ENCODE measurements around the gene F2RL1. TPM values are rescaled to one million over a fixed set of nuclear protein-coding genes. Genes with fewer than 3 reads are reported as not detected.
A peak's percentile ranks its signal among the peaks of the same experiment; 100 is the strongest.

Gene F2RL1
- total and polyA plus RNA-seq, 2 experiments from 2014 or later, result 15.3 to 32.1 TPM

DNA sequence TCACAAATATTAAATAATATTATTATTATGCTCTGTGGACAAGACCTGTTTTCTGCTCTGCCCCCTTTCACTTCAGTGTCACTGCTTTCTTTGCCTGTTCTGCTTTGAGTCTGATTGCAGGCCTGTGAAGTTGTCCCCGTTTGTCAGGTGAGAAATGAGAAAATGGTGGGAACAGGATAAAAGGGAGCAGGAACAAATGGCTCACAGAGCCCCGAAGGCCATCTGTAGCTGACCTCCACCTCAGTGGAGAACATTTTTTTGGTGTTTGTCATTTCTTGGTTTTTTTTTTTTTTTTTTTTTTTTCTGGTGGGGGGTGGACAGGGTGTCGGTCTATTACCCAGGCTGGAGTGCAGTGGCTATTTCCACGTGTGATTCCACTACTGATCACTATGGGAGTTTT lies 17.8 kb downstream of the F2RL1 start:
- Histone ChIP-seq H3K4me3 (no peak overlapping the region), H3K27me3 (ENCODE audit: insufficient read depth) (no peaks in the 10 kb centered on the region), H3K27ac (ENCODE audit: low read depth) (no peak overlapping the region), H3K4me1 (ENCODE audit: insufficient read depth) (no peaks in the 10 kb centered on the region), H3K4me2 (no peak overlapping the region), H3K9me2 (ENCODE audit: insufficient read depth) (peaks cover 5% of the 10 kb centered on the region; the same call in 1 of the 2 replicates), H4K20me1 (replicated peaks; ENCODE audit: insufficient read depth) (no peaks in the 10 kb centered on the region; the same call in 1 of the 2 replicates), H3F3A (replicated peaks; ENCODE audit: low read depth) (no peaks in the 10 kb centered on the region), H3K36me3 (ENCODE audit: insufficient read depth) (peaks cover 7% of the 10 kb centered on the region), H3K79me2 (replicated peaks; ENCODE audit: insufficient read depth) (peaks cover 4% of the 10 kb centered on the region; the same call in 1 of the 2 replicates), H2AFZ (no peak overlapping the region)
- no peak overlapping the region for H3K4me3 Mint-ChIP-seq
- H3K9me3 Mint-ChIP-seq, result no peaks in the 10 kb centered on the region
- H3K4me1 Mint-ChIP-seq, result peaks cover 14% of the 10 kb centered on the region; the same call in 2 of the 3 replicates
- peaks cover 19% of the 10 kb centered on the region for H3K36me3 Mint-ChIP-seq (ENCODE audit: low read depth)
- no peak for DNase-seq (ENCODE audit: low spot score)
- no peak overlapping the region for H3K27ac Mint-ChIP-seq
- no peaks in the 10 kb centered on the region for H3K27me3 Mint-ChIP-seq (ENCODE audit: insufficient read depth, low read depth, poor library complexity)
- TF ChIP-seq POLR2AphosphoS5 (IDR thresholded peaks at IDR 0.05; ENCODE audit: low read depth) (no peak), EZH2phosphoT487 (IDR thresholded peaks at IDR 0.05; ENCODE audit: unreplicated experiment) (no peak), JUNB (IDR thresholded peaks at IDR 0.05; ENCODE audit: unreplicated experiment) (no peak)
- no peak for ATAC-seq

DNA sequence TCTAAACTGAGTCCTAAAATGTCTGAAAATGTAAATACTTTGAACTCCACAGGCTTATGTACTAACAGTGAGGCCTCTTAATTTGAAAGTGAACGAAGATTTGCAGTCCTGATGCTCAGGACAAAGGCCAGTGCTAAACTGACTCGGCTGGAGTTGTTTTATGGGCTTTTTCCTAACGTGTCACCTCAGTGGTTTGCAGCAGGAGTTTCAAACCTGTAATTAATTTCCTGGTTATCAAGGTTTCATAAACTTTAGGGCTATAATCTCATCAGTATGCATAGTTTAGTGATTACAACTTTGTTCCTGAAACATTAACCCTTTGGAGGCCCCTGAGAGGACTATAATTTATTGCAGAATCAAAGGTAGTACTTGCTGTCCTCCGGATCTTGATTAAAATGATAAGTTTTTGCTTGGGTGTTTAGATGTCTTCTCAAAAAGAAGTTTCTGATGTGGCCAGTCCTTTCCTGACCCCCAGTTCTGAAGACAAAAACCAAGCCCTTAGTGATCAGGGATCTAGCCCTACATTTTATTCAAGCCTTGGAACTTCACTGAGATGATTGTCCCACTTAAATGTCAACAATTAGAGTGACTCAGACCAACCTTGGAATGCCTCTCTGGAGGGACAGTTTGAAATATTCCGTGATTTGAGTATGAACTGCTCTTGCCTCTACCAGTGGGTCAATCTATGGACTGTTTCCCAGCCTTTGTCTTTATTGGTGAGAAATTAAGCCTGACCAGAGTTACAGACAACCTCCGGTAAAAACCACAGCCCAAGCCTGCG lies 19.8 kb downstream of the F2RL1 start:
- ATAC-seq (peak; percentile 77), DNase-seq (ENCODE audit: low spot score) (no peak)
- H2AFZ ChIP-seq, result no peak overlapping the region
- peaks cover 7% of the 10 kb centered on the region; the same call in 1 of the 2 replicates for H3K36me3 ChIP-seq (ENCODE audit: insufficient read depth)
- Mint-ChIP-seq H3K36me3 (ENCODE audit: low read depth) (peaks cover 8% of the 10 kb centered on the region), H3K9me3 (no peaks in the 10 kb centered on the region), H3K4me1 (peaks cover 11% of the 10 kb centered on the region; the same call in 2 of the 3 replicates), H3K27ac (no peak overlapping the region; the same call in 1 of the 2 replicates), H3K27me3 (ENCODE audit: insufficient read depth, low read depth, poor library complexity) (no peaks in the 10 kb centered on the region), H3K4me3 (no peak overlapping the region)
- H3K9me2 ChIP-seq (ENCODE audit: insufficient read depth), result no peaks in the 10 kb centered on the region
- H4K20me1 ChIP-seq (replicated peaks; ENCODE audit: insufficient read depth), result no peaks in the 10 kb centered on the region
- H3K27me3 ChIP-seq (ENCODE audit: insufficient read depth), result no peaks in the 10 kb centered on the region
- H3K27ac ChIP-seq (ENCODE audit: low read depth), result 0 out of 2 replicates have a peak overlapping the region, but pooled peaks have one; percentile 40
- H3K4me1 ChIP-seq (ENCODE audit: insufficient read depth), result no peaks in the 10 kb centered on the region
- H3K4me3 ChIP-seq, result no peak overlapping the region
- no peak overlapping the region for H3K4me2 ChIP-seq
- H3F3A ChIP-seq (replicated peaks; ENCODE audit: low read depth), result no peaks in the 10 kb centered on the region
- no peak for TF ChIP-seq JUNB (IDR thresholded peaks at IDR 0.05; ENCODE audit: unreplicated experiment)
- H3K79me2 ChIP-seq (replicated peaks; ENCODE audit: insufficient read depth), result 0 out of 2 replicates have a peak, but pooled peaks cover 4% of the 10 kb centered on the region

GRCh38 chr5:76841361-76841760 lies 22.5 kb downstream of the F2RL1 start:
- Histone ChIP-seq H3K4me2 (no peak overlapping the region), H3K9me2 (ENCODE audit: insufficient read depth) (no peaks in the 10 kb centered on the region), H3K27ac (ENCODE audit: low read depth) (no peak overlapping the region), H3K27me3 (ENCODE audit: insufficient read depth) (no peaks in the 10 kb centered on the region), H3K79me2 (replicated peaks; ENCODE audit: insufficient read depth) (no peaks in the 10 kb centered on the region), H2AFZ (no peak overlapping the region), H3K36me3 (ENCODE audit: insufficient read depth) (no peaks in the 10 kb centered on the region), H4K20me1 (replicated peaks; ENCODE audit: insufficient read depth) (no peaks in the 10 kb centered on the region), H3K4me3 (no peak overlapping the region), H3K4me1 (ENCODE audit: insufficient read depth) (no peaks in the 10 kb centered on the region), H3F3A (replicated peaks; ENCODE audit: low read depth) (no peaks in the 10 kb centered on the region)
- Mint-ChIP-seq H3K27me3 (ENCODE audit: insufficient read depth, low read depth, poor library complexity) (peaks cover 2% of the 10 kb centered on the region), H3K4me3 (no peak overlapping the region), H3K36me3 (ENCODE audit: low read depth) (peaks cover 7% of the 10 kb centered on the region; the same call in 2 of the 3 replicates), H3K4me1 (peaks cover 9% of the 10 kb centered on the region; the same call in 2 of the 3 replicates), H3K9me3 (peaks cover 15% of the 10 kb centered on the region), H3K27ac (no peak overlapping the region)
- ATAC-seq, result no peak
- DNase-seq (ENCODE audit: low spot score), result no peak
- TF ChIP-seq ZNF114 (CRISPR knock-in tag; IDR thresholded peaks at IDR 0.05) (no peak), CTCF (conservative IDR thresholded peaks at IDR 0.05; ENCODE audit: low read depth in 2 of 2) (no peak)
- TF ChIP-seq, protein P1, sequence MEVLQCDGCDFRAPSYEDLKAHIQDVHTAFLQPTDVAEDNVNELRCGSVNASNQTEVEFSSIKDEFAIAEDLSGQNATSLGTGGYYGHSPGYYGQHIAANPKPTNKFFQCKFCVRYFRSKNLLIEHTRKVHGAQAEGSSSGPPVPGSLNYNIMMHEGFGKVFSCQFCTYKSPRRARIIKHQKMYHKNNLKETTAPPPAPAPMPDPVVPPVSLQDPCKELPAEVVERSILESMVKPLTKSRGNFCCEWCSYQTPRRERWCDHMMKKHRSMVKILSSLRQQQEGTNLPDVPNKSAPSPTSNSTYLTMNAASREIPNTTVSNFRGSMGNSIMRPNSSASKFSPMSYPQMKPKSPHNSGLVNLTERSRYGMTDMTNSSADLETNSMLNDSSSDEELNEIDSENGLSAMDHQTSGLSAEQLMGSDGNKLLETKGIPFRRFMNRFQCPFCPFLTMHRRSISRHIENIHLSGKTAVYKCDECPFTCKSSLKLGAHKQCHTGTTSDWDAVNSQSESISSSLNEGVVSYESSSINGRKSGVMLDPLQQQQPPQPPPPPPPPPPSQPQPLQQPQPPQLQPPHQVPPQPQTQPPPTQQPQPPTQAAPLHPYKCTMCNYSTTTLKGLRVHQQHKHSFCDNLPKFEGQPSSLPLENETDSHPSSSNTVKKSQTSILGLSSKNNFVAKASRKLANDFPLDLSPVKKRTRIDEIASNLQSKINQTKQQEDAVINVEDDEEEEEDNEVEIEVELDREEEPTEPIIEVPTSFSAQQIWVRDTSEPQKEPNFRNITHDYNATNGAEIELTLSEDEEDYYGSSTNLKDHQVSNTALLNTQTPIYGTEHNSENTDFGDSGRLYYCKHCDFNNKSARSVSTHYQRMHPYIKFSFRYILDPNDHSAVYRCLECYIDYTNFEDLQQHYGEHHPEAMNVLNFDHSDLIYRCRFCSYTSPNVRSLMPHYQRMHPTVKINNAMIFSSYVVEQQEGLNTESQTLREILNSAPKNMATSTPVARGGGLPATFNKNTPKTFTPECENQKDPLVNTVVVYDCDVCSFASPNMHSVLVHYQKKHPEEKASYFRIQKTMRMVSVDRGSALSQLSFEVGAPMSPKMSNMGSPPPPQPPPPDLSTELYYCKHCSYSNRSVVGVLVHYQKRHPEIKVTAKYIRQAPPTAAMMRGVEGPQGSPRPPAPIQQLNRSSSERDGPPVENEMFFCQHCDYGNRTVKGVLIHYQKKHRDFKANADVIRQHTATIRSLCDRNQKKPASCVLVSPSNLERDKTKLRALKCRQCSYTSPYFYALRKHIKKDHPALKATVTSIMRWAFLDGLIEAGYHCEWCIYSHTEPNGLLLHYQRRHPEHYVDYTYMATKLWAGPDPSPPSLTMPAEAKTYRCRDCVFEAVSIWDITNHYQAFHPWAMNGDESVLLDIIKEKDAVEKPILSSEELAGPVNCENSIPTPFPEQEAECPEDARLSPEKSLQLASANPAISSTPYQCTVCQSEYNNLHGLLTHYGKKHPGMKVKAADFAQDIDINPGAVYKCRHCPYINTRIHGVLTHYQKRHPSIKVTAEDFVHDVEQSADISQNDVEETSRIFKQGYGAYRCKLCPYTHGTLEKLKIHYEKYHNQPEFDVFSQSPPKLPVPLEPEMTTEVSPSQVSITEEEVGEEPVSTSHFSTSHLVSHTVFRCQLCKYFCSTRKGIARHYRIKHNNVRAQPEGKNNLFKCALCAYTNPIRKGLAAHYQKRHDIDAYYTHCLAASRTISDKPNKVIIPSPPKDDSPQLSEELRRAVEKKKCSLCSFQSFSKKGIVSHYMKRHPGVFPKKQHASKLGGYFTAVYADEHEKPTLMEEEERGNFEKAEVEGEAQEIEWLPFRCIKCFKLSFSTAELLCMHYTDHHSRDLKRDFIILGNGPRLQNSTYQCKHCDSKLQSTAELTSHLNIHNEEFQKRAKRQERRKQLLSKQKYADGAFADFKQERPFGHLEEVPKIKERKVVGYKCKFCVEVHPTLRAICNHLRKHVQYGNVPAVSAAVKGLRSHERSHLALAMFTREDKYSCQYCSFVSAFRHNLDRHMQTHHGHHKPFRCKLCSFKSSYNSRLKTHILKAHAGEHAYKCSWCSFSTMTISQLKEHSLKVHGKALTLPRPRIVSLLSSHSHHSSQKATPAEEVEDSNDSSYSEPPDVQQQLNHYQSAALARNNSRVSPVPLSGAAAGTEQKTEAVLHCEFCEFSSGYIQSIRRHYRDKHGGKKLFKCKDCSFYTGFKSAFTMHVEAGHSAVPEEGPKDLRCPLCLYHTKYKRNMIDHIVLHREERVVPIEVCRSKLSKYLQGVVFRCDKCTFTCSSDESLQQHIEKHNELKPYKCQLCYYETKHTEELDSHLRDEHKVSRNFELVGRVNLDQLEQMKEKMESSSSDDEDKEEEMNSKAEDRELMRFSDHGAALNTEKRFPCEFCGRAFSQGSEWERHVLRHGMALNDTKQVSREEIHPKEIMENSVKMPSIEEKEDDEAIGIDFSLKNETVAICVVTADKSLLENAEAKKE (CRISPR knock-in tag; IDR thresholded peaks at IDR 0.05), result no peak
